Kidney glomerular epithelial cell (primary cell): Measurements from ENCODE around the gene ZDHHC8.

Experiments
- DNase-seq: peaks from one replicate; lab custom pipeline; 2025; lab: John Stamatoyannopoulos, UW

ZDHHC8 gene

DNA sequence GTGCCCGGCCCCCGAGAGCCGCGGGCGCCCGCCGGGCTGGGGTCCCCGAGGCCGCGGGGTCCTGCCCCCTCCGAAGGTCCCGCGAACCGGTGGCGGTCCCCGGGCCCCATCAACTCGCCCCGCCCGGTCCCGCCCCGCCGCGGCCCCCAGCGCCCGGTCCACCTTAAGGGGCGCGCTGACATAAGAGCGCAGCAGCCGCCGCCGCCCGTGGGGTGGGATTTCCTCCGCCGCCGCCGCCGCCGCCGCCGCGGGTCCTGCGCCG, at the start of gene ZDHHC8:
Gene ZDHHC8 (plus strand): TSS at position 208 of the 262 bp plus-strand sequence. CDS start 144 bp downstream, outside the sequence.
- DNase-seq = no peak

- DNase-seq = no peak
Observed at GRCh38 chr22:20083157-20083890, 48.3 kb upstream of the ZDHHC8 start.

GRCh38 chr22:20083891-20084546, 47.6 kb upstream of the ZDHHC8 start:
- no peak for DNase-seq

DNA sequence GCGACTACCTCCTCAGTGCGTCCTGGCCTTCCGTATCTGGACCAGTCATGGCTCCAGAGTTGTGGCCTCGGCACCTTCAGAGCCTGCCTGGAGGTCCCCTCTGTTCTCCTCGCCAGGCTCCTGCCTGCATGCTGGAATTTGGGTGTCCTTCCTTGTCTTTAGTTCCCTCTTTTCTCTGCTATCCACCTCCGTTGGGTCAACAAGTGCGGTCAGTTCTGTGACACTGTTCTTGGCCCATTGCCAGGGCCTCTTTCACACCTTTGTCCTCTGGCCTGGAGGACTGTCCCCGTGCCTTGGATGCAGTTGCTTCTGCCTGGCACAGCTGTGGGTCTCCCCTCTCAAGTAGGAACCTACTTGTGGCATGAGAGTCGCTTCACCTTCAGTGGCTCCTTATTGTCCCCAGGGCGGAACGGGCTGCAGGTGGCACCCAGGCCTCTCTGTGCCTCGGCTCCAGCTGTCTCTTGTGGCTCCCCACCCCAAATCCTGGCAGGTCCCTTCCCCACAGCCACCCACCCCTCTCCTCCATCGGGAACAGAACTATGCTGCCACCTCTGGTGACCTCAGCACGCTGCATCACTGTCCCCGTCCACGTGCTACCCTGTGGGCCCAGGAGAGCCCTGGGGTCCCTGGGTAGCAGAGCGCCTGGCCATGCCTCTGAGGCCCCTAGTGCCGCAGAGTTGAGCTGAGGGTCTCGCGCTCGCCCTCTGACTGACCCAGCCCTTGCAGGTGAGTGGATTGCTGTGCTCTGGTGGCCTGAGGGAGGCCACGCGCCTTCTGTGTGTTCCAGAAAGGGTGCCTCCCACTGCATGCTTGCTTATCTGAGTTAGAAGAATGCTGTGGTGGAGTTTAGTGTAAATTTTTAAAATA, 46.8 kb upstream of the ZDHHC8 start:
- DNase-seq = no peak

DNA sequence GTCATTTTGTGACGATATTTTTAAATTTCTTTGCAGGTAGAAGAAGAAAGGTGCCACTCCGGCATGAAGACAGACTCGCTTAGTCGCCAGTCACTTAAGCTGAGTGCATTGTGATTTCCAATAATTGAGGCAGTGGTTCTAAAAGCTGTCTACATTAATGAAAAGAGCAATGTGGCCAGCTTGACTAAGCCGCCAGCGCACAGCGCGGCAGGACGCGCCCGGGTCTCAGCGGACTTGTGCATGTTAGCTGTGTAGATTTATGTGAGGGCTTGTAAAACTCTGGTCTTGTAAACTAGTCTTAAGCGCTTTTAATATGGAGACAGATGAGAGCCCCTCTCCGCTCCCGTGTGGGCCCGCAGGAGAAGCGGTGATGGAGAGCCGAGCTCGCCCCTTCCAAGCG, 46.0 kb upstream of the ZDHHC8 start:
- no peak for DNase-seq

GRCh38 chr22:20086101-20086599, 45.5 kb upstream of the ZDHHC8 start:
- DNase-seq = no peak

DNA sequence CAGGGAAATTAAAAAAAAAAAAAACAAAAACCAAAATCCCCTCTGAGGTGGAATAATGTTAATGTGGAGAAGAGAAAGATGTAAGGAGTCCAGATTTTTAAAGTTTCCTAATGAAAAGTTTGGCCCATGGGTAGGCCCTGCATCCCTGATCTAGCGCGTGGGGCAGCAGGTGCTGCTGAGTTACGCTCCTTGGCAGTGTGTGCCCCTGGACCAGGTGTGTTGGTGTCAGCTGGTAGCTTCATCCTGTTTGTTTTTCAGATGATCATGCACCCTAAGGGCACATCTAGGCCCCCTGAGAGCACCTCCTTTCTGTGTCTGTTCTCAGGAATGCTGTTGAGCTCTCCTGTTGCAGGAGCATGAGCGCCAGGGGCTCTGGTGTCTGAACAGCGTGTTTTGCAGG, 44.8 kb upstream of the ZDHHC8 start:
- DNase-seq = no peak

DNA sequence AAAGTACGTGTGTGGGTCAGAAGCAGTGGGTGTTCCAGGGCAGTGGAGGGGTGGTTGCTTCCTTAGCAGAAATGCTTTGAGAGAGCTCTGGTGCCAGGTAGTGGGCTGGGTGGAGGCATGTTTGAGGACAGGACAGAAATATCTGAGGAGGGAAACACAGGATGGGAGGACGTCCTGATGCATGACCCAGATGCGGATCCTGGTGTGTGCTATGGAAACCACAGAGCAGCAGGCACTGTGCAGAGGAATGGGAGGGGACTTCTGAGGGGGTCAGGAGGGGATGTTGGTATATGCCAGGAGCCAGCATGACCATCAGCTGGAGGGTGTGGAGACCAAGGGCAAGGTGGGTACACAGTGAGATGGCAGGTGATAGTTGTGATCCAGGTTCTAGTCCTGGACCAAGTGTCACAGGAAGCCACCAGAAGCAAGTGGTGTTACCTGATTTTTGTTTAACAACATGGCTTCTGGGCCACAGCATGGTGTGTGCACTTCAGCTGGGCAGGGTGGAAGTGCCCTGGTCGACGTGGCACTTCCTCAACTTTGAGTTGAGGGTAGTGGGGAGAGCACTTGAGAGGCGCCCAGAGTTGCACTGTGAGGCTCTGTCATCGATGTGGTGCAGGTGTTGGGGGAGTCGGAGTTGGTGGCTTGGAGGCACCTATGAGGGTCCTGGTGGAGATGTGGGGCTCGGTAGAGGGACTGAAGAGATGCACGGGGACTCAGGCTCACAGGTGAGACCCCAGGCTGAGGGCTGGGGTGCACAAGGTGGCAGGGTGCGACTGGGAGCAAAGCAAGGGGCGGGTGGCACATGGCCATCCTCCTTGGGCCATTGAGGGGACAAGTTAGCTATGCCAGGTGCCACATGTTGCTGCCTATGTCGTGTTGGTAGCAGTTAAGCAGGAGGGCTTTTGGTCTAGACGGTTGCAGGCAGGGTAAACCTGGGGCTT, 44.0 kb upstream of the ZDHHC8 start:
- DNase-seq = no peak

DNA sequence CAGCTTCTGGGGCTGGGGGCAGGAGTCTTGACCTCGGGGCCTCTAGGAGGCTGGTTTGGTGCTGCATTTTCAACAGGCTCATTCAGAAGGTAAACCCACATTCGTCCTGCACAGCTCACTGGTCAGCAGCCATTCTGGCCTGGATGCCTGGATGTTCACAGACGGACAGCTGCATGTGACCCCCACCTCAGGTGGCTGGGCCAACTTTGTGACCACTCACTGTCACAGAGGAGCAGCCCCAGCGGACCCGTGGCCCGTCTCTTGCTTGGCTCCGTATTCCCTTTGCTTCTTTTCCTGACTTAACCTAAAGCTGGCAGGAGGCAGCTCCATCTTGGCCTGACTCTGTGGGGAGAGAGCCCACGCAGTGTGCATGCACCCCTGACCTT, 43.3 kb upstream of the ZDHHC8 start:
- DNase-seq = no peak

- no peak for DNase-seq
Observed at GRCh38 chr22:20089226-20089976, 42.2 kb upstream of the ZDHHC8 start.

- no peak for DNase-seq
Observed at GRCh38 chr22:20089977-20090729, 41.5 kb upstream of the ZDHHC8 start.

DNA sequence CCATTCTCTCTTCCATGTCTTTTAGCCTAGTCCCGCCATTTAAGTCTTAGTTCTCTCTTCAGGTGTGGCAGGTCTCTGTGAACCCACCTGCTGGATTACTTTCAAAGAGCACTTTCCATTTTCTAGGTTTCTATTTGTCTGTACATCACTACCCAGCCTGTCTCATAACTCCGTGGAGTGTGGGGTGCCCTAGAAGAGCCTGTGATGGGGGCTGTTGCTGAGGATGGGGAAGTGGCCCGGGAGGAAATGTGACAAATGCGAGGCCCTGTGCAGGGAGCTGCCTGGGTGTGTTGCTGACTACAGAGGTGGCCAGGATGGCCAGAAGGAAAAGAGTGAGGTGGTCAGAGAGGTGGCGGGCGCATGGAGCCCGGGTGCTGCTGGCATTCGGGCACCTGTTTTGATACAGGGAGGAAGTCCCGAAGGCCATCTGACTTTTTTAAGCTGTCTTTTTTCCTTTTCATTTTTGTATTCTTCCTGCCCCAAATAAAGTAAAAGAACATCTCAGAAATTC, 40.8 kb upstream of the ZDHHC8 start:
- no peak for DNase-seq

- DNase-seq = no peak
Observed at GRCh38 chr22:20091690-20092476, 39.7 kb upstream of the ZDHHC8 start.

DNA sequence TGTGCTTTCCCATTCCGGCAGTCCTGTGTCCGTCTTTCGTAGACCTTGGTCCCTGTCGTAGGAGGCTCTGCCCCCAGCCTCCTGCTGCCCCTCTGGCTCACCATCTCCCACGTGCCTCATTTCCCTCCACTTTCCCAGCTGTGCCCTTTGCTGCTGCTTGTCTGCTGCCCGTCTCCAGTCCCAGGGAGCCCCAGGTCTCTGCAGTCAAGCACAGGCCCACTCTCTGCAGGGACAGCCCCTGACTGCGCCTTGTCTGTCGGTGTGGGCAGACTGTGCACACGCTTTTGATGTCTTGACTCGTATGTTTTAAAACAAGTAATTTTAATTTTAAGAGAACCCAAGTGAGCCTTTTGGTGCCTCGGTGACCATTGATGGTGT, 39.1 kb upstream of the ZDHHC8 start:
- DNase-seq = no peak

DNA sequence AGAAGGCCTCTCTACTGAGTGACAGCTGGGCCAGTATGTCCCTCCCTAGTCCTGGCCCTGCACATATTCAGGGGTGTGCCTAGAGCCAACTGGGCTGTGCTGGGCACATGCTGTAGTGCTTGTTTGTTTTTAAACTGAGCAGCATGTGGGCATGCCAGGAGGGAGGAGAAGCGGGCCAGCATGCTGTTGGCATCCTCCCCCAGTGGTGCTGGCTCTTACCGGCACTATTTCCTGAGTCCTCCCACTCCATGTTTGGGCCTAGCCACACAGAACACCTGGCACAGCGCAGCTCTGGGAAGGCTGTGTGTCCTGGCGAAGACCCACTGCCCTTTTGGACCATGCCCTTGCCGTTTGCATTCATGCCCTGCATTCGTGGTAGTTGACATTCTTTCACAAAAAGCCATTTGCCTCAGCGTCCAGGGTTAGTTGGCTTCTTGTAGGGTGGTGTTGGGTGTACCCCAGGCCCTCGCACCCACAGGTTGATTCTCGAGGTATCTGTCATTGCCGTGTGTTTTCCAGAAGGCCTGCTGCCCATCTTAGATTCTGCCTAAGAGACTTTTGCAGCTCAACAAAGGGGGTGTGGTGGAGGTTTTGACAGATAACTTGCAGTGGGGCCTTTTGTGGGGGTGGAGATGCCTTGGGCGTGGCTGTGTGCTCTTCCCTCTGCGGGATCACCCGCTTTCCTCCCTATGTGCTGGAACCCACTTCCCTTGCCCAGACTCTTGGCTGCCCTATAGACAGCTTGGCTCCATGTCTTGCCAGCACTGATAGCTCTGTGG, 38.0 kb upstream of the ZDHHC8 start:
- DNase-seq = no peak

DNA sequence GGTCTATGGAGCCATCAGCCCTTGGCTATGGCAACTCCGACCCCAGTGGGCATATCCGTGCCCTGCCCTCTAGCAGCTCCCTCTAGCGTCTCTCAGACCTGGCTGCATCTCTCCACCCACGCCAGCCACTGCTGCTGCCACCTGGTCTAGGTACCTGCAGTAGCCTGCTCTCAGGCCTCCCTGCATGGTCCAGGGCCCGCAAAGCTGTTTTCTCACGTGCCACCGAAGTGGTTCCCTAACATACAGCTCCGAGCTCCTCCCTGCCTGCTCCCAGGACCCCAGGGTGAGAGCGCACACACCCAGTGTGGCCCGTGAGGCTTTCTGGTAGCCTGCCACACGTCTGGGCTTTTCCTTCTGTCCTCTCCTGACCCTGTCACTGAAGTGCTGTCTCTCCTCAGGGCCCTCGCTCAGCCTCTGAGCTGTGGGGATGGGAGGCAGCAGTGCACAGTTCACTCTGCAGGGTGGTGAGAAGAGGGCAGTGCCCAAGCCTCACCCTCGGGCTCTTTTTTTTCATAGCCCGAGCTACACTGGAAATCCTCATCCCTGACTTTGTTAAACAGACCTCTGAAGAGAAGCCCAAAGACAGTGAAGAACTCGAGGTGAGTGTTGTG, 37.3 kb upstream of the ZDHHC8 start:
- no peak for DNase-seq

GRCh38 chr22:20095521-20095920, 36.1 kb upstream of the ZDHHC8 start:
- DNase-seq = no peak
